HG03064 (cell line): ENCODE results near the gene HOXC13.

Source experiments
- ATAC-seq: cut with Tn5 transposase; IDR thresholded peaks from one replicate; pipeline ENCODE4 v1.9.1; 2021; ENCODE audit warnings: low read depth; ENCODE audit not compliant: unreplicated experiment

HOXC13 gene

GRCh38 chr12:53980802-53981496, 42.3 kb downstream of the HOXC13 start:
- no peak for ATAC-seq

GRCh38 chr12:53981634-53982565, 43.3 kb downstream of the HOXC13 start:
- ATAC-seq: no peak

GRCh38 chr12:53982648-53983567, 44.3 kb downstream of the HOXC13 start:
- ATAC-seq: no peak

- ATAC-seq: no peak
Measured at GRCh38 chr12:53983568-53983949, 44.9 kb downstream of the HOXC13 start.

GRCh38 chr12:53983950-53984572, 45.4 kb downstream of the HOXC13 start:
- no peak for ATAC-seq

- ATAC-seq: no peak
Measured at GRCh38 chr12:53984901-53985691, 46.5 kb downstream of the HOXC13 start, which contains the start of gene HOXC10. TSS of gene HOXC10 (plus strand) at chr12:53985146. CDS start at chr12:53985260, 114 bp downstream.

GRCh38 chr12:53985692-53985993, 47.0 kb downstream of the HOXC13 start:
- ATAC-seq: no peak

- ATAC-seq: no peak
Measured at GRCh38 chr12:53985994-53986685, 47.5 kb downstream of the HOXC13 start.

GRCh38 chr12:53986686-53987483, 48.3 kb downstream of the HOXC13 start:
- no peak for ATAC-seq

- ATAC-seq: no peak
Measured at GRCh38 chr12:53987787-53988230, 49.2 kb downstream of the HOXC13 start.

GRCh38 chr12:53988541-53989226, 50.1 kb downstream of the HOXC13 start:
- no peak for ATAC-seq

GRCh38 chr12:53989227-53990113, 50.8 kb downstream of the HOXC13 start:
- no peak for ATAC-seq

- no peak for ATAC-seq
Measured at GRCh38 chr12:53990311-53991076, 51.9 kb downstream of the HOXC13 start.

- ATAC-seq: no peak
Measured at GRCh38 chr12:53991077-53991460, 52.4 kb downstream of the HOXC13 start.

- no peak for ATAC-seq
Measured at GRCh38 chr12:53992377-53992889, 53.8 kb downstream of the HOXC13 start.
